SW 1271 (cell line): ENCODE measurements around the gene PLA1A.
"Not testable (repeated sequence)": the region's sequence is repeated elsewhere in the genome, so short reads cannot be mapped to it uniquely, and the experiment has no call there.

Source experiments
- DNase-seq, 2 experiments: peaks; one replicate each; lab custom pipeline; 2025; lab: John Stamatoyannopoulos, UW

The PLA1A gene

GRCh38 chr3:119579366-119580066 is 18.2 kb upstream of the PLA1A start, which contains the start of gene ADPRH:
ADPRH (plus strand) TSS chr3:119579492; CDS start chr3:119582170, 2,678 bp downstream.
- no peak for DNase-seq

- no peak for DNase-seq
Observed at GRCh38 chr3:119580067-119580760, 17.5 kb upstream of the PLA1A start.

- no peak for DNase-seq
Observed at GRCh38 chr3:119582178-119582577, 15.5 kb upstream of the PLA1A start.

- no peak for DNase-seq
Observed at GRCh38 chr3:119585208-119585607, 12.5 kb upstream of the PLA1A start.

- no peak for DNase-seq
Observed at GRCh38 chr3:119585856-119586570, 11.7 kb upstream of the PLA1A start.

GRCh38 chr3:119586733-119587172 is 10.9 kb upstream of the PLA1A start:
- no peak for DNase-seq

GRCh38 chr3:119588112-119588511 is 9.6 kb upstream of the PLA1A start:
- DNase-seq: no peak

GRCh38 chr3:119589102-119589773 is 8.4 kb upstream of the PLA1A start:
- no peak for DNase-seq

- DNase-seq: no peak
Observed at GRCh38 chr3:119590706-119591105, 7.0 kb upstream of the PLA1A start.

- no peak for DNase-seq
Observed at GRCh38 chr3:119592861-119593260, 4.8 kb upstream of the PLA1A start.

- DNase-seq: no peak
Observed at GRCh38 chr3:119594066-119594465, 3.6 kb upstream of the PLA1A start.

- DNase-seq: not testable (repeated sequence)
Observed at GRCh38 chr3:119594929-119595328, 2.8 kb upstream of the PLA1A start.

- no peak for DNase-seq
Observed at GRCh38 chr3:119595639-119596334, 1.9 kb upstream of the PLA1A start.

GRCh38 chr3:119596398-119596797 is 1.3 kb upstream of the PLA1A start:
- DNase-seq: no peak

GRCh38 chr3:119598410-119599098 is 869 bp downstream of the PLA1A start:
- no peak for DNase-seq

GRCh38 chr3:119599558-119600174 is 2.0 kb downstream of the PLA1A start:
- DNase-seq: no peak

- DNase-seq: no peak
Observed at GRCh38 chr3:119600732-119601131, 3.0 kb downstream of the PLA1A start.

GRCh38 chr3:119601154-119601553 is 3.5 kb downstream of the PLA1A start:
- no peak for DNase-seq

GRCh38 chr3:119602676-119603075 is 5.0 kb downstream of the PLA1A start:
- DNase-seq: no peak

GRCh38 chr3:119604878-119605277 is 7.2 kb downstream of the PLA1A start:
- DNase-seq: no peak
